Neural progenitor cell (in vitro differentiated cells): ENCODE measurements around the gene RPRM. TPM values are rescaled to one million over a fixed set of nuclear protein-coding genes. Genes with fewer than 3 reads are reported as not detected.

Experiments
- DNase-seq: peaks from one replicate; pipeline ENCODE4 v3.0.0-alpha.2; 2016; ENCODE audit warnings: low spot score
- H2AFZ ChIP-seq: fragments of 200-600 bp; sonication (generic); replicated peaks from 2 replicates; pipeline ENCODE4 v1.6.1; 2016; ENCODE audit warnings: antibody characterized with exemption
- H3F3A ChIP-seq: fragments of 200-600 bp; sonication (generic); 2 replicates; pipeline ENCODE4 v1.6.1; 2016; ENCODE audit warnings: antibody characterized with exemption, low read depth
- H3K27ac ChIP-seq: fragments of 200-600 bp; sonication (generic); 2 replicates; pipeline ENCODE4 v1.5.1; 2016; ENCODE audit warnings: mild to moderate bottlenecking
- H3K27me3 ChIP-seq: fragments of 200-600 bp; sonication (generic); 2 replicates; pipeline ENCODE4 v1.6.1; 2016; ENCODE audit warnings: mild to moderate bottlenecking, moderate library complexity
- H3K36me3 ChIP-seq: fragments of 200-600 bp; sonication (generic); 2 replicates; pipeline ENCODE4 v1.5.1; 2016
- H3K4me1 ChIP-seq: fragments of 200-600 bp; sonication (generic); 2 replicates; pipeline ENCODE4 v1.6.1; 2016; ENCODE audit warnings: mixed run types
- H3K4me2 ChIP-seq: fragments of 200-600 bp; sonication (generic); 2 replicates; pipeline ENCODE4 v1.6.1; 2016
- H3K4me3 ChIP-seq: fragments of 200-600 bp; sonication (generic); 2 replicates; pipeline ENCODE4 v1.5.1; 2016
- H3K79me2 ChIP-seq: fragments of 200-600 bp; sonication (generic); 2 replicates; pipeline ENCODE4 v1.6.1; 2016; ENCODE audit warnings: low read depth
- H3K9ac ChIP-seq: fragments of 200-600 bp; sonication (generic); 2 replicates; pipeline ENCODE4 v1.6.1; 2016
- H3K9me3 ChIP-seq: fragments of 200-600 bp; sonication (generic); 2 replicates; pipeline ENCODE4 v1.5.1; 2016; ENCODE audit warnings: low read depth
- H4K20me1 ChIP-seq: fragments of 200-600 bp; sonication (generic); 2 replicates; pipeline ENCODE4 v1.6.1; 2016; ENCODE audit warnings: low read depth
- H3K27ac Mint-ChIP-seq: 3 replicates; pipeline ENCODE4 v1.8.0; 2021; ENCODE audit warnings: mixed read lengths
- H3K27me3 Mint-ChIP-seq: 2 replicates; pipeline ENCODE4 v1.8.0; 2022; ENCODE audit warnings: low read depth, mild to moderate bottlenecking, inconsistent platforms, moderate library complexity, mixed read lengths; ENCODE audit not compliant: insufficient read depth
- H3K36me3 Mint-ChIP-seq: 3 replicates; pipeline ENCODE4 v1.8.0; 2021; ENCODE audit warnings: mixed read lengths
- H3K4me1 Mint-ChIP-seq: 3 replicates; pipeline ENCODE4 v1.8.0; 2021; ENCODE audit warnings: mixed read lengths
- H3K4me3 Mint-ChIP-seq: 3 replicates; pipeline ENCODE4 v1.8.0; 2021; ENCODE audit warnings: mild to moderate bottlenecking, moderate library complexity, mixed read lengths
- H3K9me3 Mint-ChIP-seq: 3 replicates; pipeline ENCODE4 v1.8.0; 2020; ENCODE audit warnings: mixed read lengths
- CTCF ChIP-seq: fragments of 200-600 bp; sonication (generic); IDR thresholded peaks from 2 replicates; pipeline ENCODE4 v1.5.1; 2017; ENCODE audit warnings: antibody characterized with exemption, mild to moderate bottlenecking
- EZH2 ChIP-seq: fragments of 200-600 bp; sonication (generic); IDR thresholded peaks from 2 replicates; pipeline ENCODE4 v1.6.1; 2017; ENCODE audit warnings: antibody characterized with exemption, mild to moderate bottlenecking, moderate library complexity
- EZH2phosphoT487 ChIP-seq: fragments of 200-600 bp; sonication (generic); IDR thresholded peaks from 2 replicates; pipeline ENCODE4 v1.6.1; 2017; ENCODE audit warnings: antibody characterized with exemption
- total RNA-seq: library from RNA; depleted of rRNA; stranded (reverse); fragments of >200 nt; gene quantifications from 2 replicates; pipeline ENCODE4 v1.2.3, GENCODE V29; 2015; ENCODE audit warnings: low replicate concordance

The RPRM gene
- total RNA-seq, 1 donor from 2014 or later = 0.51 TPM

GRCh38 chr2:153487448-153487847 is 8.9 kb upstream of the RPRM start:
- Mint-ChIP-seq H3K36me3 (no peaks in the 10 kb centered on the region), H3K27me3 (no peaks in the 10 kb centered on the region), H3K4me1 (peaks cover 35% of the 10 kb centered on the region), H3K27ac (peak overlapping the region; percentile 25), H3K9me3 (no peaks in the 10 kb centered on the region), H3K4me3 (peak overlapping the region; percentile 58)
- Histone ChIP-seq H3K36me3 (no peaks in the 10 kb centered on the region), H3K9me3 (no peaks in the 10 kb centered on the region), H3K9ac (no peak overlapping the region), H4K20me1 (no peaks in the 10 kb centered on the region), H3K4me1 (peaks cover 18% of the 10 kb centered on the region), H3K4me2 (no peak overlapping the region), H2AFZ (no peak overlapping the region), H3K27ac (no peak overlapping the region), H3K79me2 (no peaks in the 10 kb centered on the region), H3F3A (no peaks in the 10 kb centered on the region), H3K27me3 (no peaks in the 10 kb centered on the region), H3K4me3 (no peak overlapping the region)
- DNase-seq = no peak
- no peak for TF ChIP-seq EZH2
- no peak for TF ChIP-seq CTCF
- no peak for TF ChIP-seq EZH2phosphoT487

- Histone ChIP-seq H3K9ac (no peak overlapping the region), H3K36me3 (no peaks in the 10 kb centered on the region), H3K27me3 (peaks cover 47% of the 10 kb centered on the region), H3K4me3 (peak overlapping the region; percentile 50), H4K20me1 (peaks cover 38% of the 10 kb centered on the region), H3K4me2 (peak overlapping the region; percentile 84), H2AFZ (no peak overlapping the region), H3K4me1 (peaks cover 46% of the 10 kb centered on the region), H3F3A (peaks cover 36% of the 10 kb centered on the region), H3K27ac (no peak overlapping the region), H3K79me2 (no peaks in the 10 kb centered on the region), H3K9me3 (no peaks in the 10 kb centered on the region)
- Mint-ChIP-seq H3K36me3 (no peaks in the 10 kb centered on the region), H3K9me3 (no peaks in the 10 kb centered on the region), H3K27ac (no peak overlapping the region), H3K4me3 (peak overlapping the region; percentile 81), H3K27me3 (peaks cover 3% of the 10 kb centered on the region), H3K4me1 (peaks cover 37% of the 10 kb centered on the region)
- DNase-seq = no peak
- TF ChIP-seq EZH2phosphoT487 (no peak), CTCF (no peak), EZH2 (no peak)
Observed at GRCh38 chr2:153479573-153479972, 1.0 kb upstream of the RPRM start.

GRCh38 chr2:153477636-153478288 is 800 bp downstream of the RPRM start:
- Histone ChIP-seq H3K4me2 (peak overlapping the region; percentile 84), H3K9me3 (no peaks in the 10 kb centered on the region), H3K27me3 (peaks cover 47% of the 10 kb centered on the region), H3K27ac (no peak overlapping the region), H3K36me3 (no peaks in the 10 kb centered on the region), H3K4me3 (peak overlapping the region; percentile 50), H3F3A (peaks cover 36% of the 10 kb centered on the region), H3K79me2 (no peaks in the 10 kb centered on the region), H3K4me1 (peaks cover 51% of the 10 kb centered on the region), H4K20me1 (peaks cover 43% of the 10 kb centered on the region), H2AFZ (peak overlapping the region; percentile 78), H3K9ac (no peak overlapping the region)
- DNase-seq = peak; percentile 58
- no peaks in the 10 kb centered on the region for H3K9me3 Mint-ChIP-seq
- TF ChIP-seq EZH2 (no peak), EZH2phosphoT487 (no peak), CTCF (no peak)
- H3K36me3 Mint-ChIP-seq = no peaks in the 10 kb centered on the region
- peaks cover 37% of the 10 kb centered on the region for H3K4me1 Mint-ChIP-seq
- peak overlapping the region; percentile 92 for H3K4me3 Mint-ChIP-seq
- H3K27me3 Mint-ChIP-seq = peaks cover 3% of the 10 kb centered on the region
- H3K27ac Mint-ChIP-seq = peak overlapping the region; percentile 44
